GM12865 (cell line): Measurements from ENCODE around the gene PSD2.

Experiments
- DNase-seq: peaks from one replicate; pipeline ENCODE4 v3.0.0; 2010; ENCODE audit warnings: low read depth
- H3K4me3 ChIP-seq: 2 replicates; pipeline ENCODE4 v1.5.1; 2011; ENCODE audit warnings: mild to moderate bottlenecking, low read depth, low read length, control low read depth
- TF ChIP-seq, protein P1 (sequence below): IDR thresholded peaks from 2 replicates; pipeline ENCODE4 v1.5.1; 2011; ENCODE audit warnings: low read length, control low read depth, low read depth, inconsistent platforms; ENCODE audit not compliant: insufficient read depth; ENCODE audit errors: missing control alignments

PSD2 gene

DNA sequence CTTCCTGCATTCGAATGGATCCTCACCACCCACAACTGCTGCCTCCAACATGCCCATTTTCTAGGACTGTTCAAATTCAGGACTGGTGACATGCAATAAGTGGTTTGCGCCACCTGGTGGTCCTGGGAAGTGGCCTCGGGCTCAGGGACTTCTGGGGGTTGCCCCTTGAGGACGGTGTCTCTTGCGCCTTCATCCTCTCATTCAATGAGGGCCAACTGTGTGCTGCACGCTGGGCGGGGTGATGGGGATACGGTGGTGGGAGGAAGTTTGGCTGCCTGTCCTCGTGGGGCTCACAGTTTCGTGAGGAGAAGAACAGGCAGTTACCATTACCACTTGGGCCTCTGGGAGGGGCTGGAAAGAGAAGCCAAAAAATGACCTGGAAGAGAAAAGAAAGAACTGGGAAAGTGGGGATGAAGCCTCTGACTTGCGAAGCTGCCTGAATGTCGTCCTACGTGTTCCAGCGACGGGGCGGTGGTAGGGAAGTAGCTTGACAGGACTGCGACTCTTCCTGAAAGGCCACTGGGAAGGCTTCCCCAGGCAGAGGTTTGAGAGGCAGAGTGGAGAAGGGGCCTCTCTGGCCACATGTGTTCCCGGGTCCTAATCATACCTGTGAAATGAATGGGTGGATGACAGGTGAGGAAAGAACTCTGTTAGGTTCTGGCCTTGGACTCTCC lies 49.0 kb downstream of the PSD2 start:
- no peak overlapping the region for H3K4me3 ChIP-seq
- DNase-seq = peak; percentile 92
- TF ChIP-seq, protein P1, sequence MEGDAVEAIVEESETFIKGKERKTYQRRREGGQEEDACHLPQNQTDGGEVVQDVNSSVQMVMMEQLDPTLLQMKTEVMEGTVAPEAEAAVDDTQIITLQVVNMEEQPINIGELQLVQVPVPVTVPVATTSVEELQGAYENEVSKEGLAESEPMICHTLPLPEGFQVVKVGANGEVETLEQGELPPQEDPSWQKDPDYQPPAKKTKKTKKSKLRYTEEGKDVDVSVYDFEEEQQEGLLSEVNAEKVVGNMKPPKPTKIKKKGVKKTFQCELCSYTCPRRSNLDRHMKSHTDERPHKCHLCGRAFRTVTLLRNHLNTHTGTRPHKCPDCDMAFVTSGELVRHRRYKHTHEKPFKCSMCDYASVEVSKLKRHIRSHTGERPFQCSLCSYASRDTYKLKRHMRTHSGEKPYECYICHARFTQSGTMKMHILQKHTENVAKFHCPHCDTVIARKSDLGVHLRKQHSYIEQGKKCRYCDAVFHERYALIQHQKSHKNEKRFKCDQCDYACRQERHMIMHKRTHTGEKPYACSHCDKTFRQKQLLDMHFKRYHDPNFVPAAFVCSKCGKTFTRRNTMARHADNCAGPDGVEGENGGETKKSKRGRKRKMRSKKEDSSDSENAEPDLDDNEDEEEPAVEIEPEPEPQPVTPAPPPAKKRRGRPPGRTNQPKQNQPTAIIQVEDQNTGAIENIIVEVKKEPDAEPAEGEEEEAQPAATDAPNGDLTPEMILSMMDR = peak; percentile 87

DNA sequence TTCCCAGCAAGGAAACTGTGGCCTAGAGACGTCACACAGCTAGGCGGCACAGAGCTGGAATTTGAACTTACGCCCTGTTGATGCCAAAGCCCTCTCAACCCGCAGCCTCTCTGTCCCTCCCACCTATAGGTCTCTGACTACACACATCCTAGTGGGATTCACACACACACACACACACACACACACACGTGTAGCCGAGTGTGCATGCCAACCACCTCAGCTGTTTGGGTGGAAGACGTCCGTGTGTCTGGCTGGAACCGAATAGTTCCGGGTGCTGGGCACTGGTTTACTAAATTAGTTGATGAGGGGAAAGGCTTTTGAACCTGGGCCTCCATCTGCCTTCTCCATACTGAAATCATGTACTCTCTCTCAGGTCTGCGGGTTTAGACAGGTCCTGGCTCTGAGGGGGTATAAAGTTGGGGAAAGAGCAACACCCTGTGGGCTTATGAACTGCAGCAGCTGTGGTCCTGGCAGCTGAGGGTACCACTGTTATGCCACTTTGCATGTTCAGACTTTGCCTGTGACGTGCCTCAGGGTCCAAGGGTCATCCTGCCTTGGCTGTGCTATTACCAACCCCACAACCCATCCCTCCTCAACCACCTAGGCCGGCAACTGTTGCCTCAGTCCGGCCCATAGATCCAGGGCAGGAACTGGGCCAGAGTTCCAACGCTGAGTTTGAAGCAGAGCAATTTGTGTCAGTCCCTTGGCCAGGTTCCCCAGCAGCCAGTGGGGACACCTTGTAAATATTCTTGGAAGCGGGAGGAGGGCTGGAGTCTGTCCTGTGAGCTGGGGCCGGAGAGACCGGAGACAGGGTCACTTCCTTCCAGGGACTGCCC lies 50.5 kb downstream of the PSD2 start:
- TF ChIP-seq, protein P1 = no peak
- DNase-seq = no peak
- no peak overlapping the region for H3K4me3 ChIP-seq

DNA sequence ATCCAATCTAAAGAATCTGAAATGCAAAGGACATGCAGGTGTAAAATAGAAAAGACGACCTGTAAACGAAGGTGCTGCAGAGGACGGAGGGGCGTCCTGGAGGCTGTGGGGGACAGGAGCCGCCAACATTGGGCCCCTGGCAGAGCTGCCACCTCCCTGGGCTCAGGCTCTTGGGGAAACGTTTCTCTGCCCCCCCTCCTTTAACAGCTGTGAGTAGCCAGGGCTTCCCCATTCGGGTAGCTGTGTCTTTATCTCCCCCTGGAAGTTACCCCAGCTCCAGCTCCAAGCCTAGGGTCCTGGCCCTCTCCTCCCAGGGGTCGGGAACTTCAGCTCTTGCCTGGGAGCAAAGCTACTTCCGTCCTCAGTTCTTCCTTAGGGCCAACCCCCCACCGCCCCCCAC lies 51.5 kb downstream of the PSD2 start:
- no peak for DNase-seq
- H3K4me3 ChIP-seq = no peak overlapping the region
- TF ChIP-seq, protein P1 = no peak

DNA sequence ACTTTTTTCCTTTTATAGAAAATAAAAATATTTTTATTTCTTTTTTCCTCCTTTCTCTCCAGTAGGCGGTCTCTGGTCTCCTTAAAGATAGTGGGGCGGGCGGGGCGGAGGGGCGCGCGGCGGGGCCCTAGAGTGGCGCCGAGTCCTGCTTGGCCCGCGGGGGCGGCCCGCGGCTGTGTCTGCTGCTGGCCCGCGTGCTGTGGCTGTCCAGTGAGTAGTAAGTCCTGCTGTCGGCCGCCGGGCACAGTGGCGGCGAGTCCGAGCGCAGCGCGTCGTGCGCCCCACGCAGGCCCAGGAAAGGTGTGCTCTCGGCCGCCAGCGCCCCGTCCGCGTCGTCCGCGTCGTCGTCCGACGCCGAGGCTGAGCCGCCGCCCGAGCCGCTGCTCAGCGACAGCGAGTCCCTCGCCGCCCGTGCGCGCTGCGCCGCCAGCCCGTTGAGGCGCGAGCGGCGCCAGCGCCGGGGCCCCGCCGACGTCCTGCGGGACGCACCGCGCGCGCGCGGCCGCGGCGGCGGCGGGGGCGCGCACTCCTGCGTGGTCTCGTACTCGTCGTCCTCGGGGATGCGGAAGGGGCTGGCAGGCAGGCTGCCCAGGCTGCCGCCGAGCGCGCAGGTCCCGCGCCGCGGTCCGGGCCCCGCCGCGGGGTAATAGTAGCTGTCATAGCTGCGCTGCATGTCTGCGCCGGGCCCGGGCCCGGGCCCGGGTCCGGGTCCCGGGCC lies 52.3 kb downstream of the PSD2 start:
- TF ChIP-seq, protein P1 = no peak
- DNase-seq = peak; percentile 84
- H3K4me3 ChIP-seq = peak overlapping the region; percentile 57

DNA sequence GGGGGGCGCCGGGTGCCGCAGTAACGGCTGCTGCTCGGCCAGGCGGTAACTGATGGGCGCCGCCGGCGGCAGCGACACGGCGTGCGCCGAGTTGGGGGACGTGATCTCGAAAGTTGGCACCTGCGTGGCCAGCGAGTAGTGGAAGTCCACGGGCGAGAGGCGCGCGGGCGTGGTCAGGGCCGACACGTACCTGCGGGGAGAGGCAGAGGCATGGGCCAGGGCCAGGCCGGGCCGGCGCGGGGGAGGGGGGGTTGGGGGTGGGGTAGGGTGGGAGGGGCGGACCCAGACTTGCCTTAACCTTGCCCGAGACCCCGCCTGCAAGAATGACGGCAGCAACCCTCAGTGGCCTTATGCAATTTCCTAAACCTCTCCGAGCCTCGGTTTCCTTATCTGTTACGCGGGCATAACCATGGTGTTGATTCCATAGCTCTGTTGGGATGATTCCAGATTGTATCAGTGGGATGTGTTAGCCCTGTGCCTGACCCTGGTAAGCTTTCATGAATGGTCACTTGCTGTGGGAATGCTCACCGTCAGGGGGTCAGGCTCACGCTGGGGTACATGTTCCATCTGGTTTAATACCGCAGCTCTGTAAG lies 53.0 kb downstream of the PSD2 start:
- peak overlapping the region; percentile 57 for H3K4me3 ChIP-seq
- DNase-seq = peak; percentile 34
- TF ChIP-seq, protein P1 = no peak

DNA sequence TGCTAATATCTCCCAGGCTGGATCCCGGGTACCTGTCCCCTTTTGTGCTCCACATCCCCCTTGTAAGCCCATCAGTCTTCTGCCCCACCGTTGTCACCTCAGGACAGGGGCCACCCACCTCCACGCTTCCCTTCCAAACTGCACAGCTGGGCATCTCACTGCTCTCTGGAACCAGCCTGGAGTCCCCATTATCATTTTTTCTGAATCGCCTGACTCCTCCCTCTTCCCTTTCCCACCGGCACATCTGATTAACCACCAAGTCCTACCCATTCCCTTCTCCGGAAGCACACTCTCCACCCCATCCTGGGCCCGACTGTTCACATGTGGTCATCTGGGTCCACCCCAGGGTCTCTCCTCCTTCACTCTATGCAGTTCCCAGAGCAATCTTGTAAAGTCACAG lies 53.9 kb downstream of the PSD2 start:
- DNase-seq = no peak
- TF ChIP-seq, protein P1 = no peak
- H3K4me3 ChIP-seq = no peak overlapping the region
